K562 (cell line): ENCODE results near the gene SIRPB2. TPM values are rescaled to one million over a fixed set of nuclear protein-coding genes. Genes with fewer than 3 reads are reported as not detected.

Experiments
- ATAC-seq: fragments of 200-7000 bp; cut with Tn5 transposase; 3 replicates; pipeline ENCODE4 v1.9.1; 2020; ENCODE audit warnings: moderate library complexity
- BruUV-seq: library from RNA; stranded (reverse); fragments of 400-500 nt; replicated peaks from 2 replicates; lab custom pipeline; 2021; lab: Mats Ljungman, UMichigan
- CTCF ChIA-PET: fragments of 300-600 bp; formaldehyde crosslinking; extraction: SDS; loops from one replicate; lab custom pipeline; 2021; ENCODE audit warnings: low intra/inter-chr PET ratio; lab: Yijun Ruan, JAX
- POLR2A ChIA-PET: fragments of 300-600, 350-650 bp; sonication (Branson Sonifier 250); formaldehyde crosslinking; extraction: SDS; loops from one replicate; lab custom pipeline; 2021; ENCODE audit warnings: antibody characterized with exemption, inconsistent platforms; lab: Yijun Ruan, JAX
- DNase-seq, 4 experiments: peaks; one replicate each; pipeline versions ENCODE4 v3.0.0 to v3.0.0-alpha.2; 2011 to 2018; ENCODE audit warnings: low spot score in 3 of 4, mixed read lengths in 3 of 4; ENCODE audit errors: extremely low read depth in 1 of 4
- FAIRE-seq: peaks from 2 replicates; lab custom pipeline; 2011; peaks lifted over from hg19 to GRCh38; lab: Jason Lieb, UNC
- H2AFZ ChIP-seq: 2 replicates; pipeline ENCODE4 v1.6.0; 2011; ENCODE audit warnings: low read depth, low read length, control low read depth, inconsistent platforms
- H3K27ac ChIP-seq: fragments of 200-600 bp; 3 replicates; pipeline ENCODE4 v1.8.0; 2011; ENCODE audit warnings: low read depth, mild to moderate bottlenecking, control low read depth, inconsistent platforms, low read length, moderate library complexity, mixed read lengths; ENCODE audit errors: extremely low read depth
- H3K27me3 ChIP-seq, 2 experiments: fragments of 300-600 bp in 1 of 2; 2 replicates in 1 of 2; 3 replicates in 1 of 2; pipeline versions ENCODE4 v1.6.0 to v1.8.0; 2011; ENCODE audit warnings: inconsistent platforms in 2 of 2, low read length in 2 of 2, mild to moderate bottlenecking in 1 of 2, mixed read lengths in 1 of 2, moderate library complexity in 1 of 2; ENCODE audit not compliant: control insufficient read depth in 2 of 2, insufficient read depth in 2 of 2
- H3K36me3 ChIP-seq: fragments of 300-600 bp; 3 replicates; pipeline ENCODE4 v1.8.0; 2011; ENCODE audit warnings: mild to moderate bottlenecking, low read length, inconsistent platforms; ENCODE audit not compliant: control insufficient read depth, insufficient read depth
- H3K4me1 ChIP-seq, 2 experiments: fragments of 200-600 bp in 1 of 2; replicated peaks in 1 of 2; 2 replicates in 1 of 2; 3 replicates in 1 of 2; pipeline versions ENCODE4 v1.5.1 to v1.8.0; 2011; ENCODE audit warnings: inconsistent platforms in 2 of 2, low read length in 2 of 2, mild to moderate bottlenecking in 1 of 2, mixed read lengths in 1 of 2, moderate library complexity in 1 of 2; ENCODE audit not compliant: control insufficient read depth in 2 of 2, insufficient read depth in 2 of 2
- H3K4me2 ChIP-seq: 2 replicates; pipeline ENCODE4 v1.6.1; 2011; ENCODE audit warnings: low read length, control low read depth, inconsistent platforms, mixed read lengths; ENCODE audit not compliant: insufficient read depth
- H3K4me3 ChIP-seq: fragments of 200-600 bp; sonication (generic), shearing (Covaris generic); 2 replicates; pipeline ENCODE4 v1.5.1; 2016; ENCODE audit warnings: control low read depth, inconsistent platforms
- H3K79me2 ChIP-seq: fragments of 200-600 bp; 3 replicates; pipeline ENCODE4 v1.8.0; 2011; ENCODE audit warnings: low read length, inconsistent platforms; ENCODE audit not compliant: control insufficient read depth, insufficient read depth
- H3K9ac ChIP-seq, 2 experiments: 2 replicates each; pipeline versions ENCODE4 v1.6.0 to v1.6.1; 2011; ENCODE audit warnings: low read depth in 2 of 2, low read length in 2 of 2, control low read depth in 1 of 2, inconsistent platforms in 1 of 2, mild to moderate bottlenecking in 1 of 2, mixed read lengths in 1 of 2; ENCODE audit not compliant: insufficient read depth in 1 of 2
- H3K9me1 ChIP-seq: one replicate; pipeline ENCODE4 v1.6.0; 2011; ENCODE audit warnings: inconsistent platforms, mild to moderate bottlenecking, low read length, moderate library complexity; ENCODE audit not compliant: control insufficient read depth, insufficient read depth
- H3K9me3 ChIP-seq: replicated peaks from 2 replicates; pipeline ENCODE4 v1.5.1; 2011; ENCODE audit warnings: low read depth, low read length, inconsistent platforms; ENCODE audit not compliant: control insufficient read depth, insufficient read depth
- H4K20me1 ChIP-seq: replicated peaks from 2 replicates; pipeline ENCODE4 v1.6.1; 2011; ENCODE audit warnings: low read length, inconsistent platforms, mixed read lengths; ENCODE audit not compliant: control insufficient read depth, insufficient read depth
- TFE3 ChIP-seq: fragments of 450-650 bp; formaldehyde crosslinking; IDR thresholded peaks from 2 replicates; pipeline ENCODE4 v1.4.0; 2020; ENCODE audit warnings: mild to moderate bottlenecking, mixed read lengths
- ZNF282 ChIP-seq: sonication (generic); formaldehyde crosslinking; IDR thresholded peaks from 2 replicates; pipeline ENCODE4 v1.8.1; 2023; ENCODE audit warnings: missing genetic modification reagents
- ZNF395 ChIP-seq: fragments of 200-800 bp; sonication (Bioruptor generic); IDR thresholded peaks from 2 replicates; pipeline ENCODE4 v1.6.1; 2017; ENCODE audit warnings: missing genetic modification characterization, missing compliant biosample characterization
- ZNF507 ChIP-seq: conservative IDR thresholded peaks from 2 replicates; pipeline ENCODE4 v1.6.1; 2017; ENCODE audit warnings: missing genetic modification characterization, missing compliant biosample characterization
- WGBS: fragments of 100-300 bp; shearing (Covaris generic); methylation state at CpG from one replicate; pipeline ENCODE4 v1.1.6; 2016; ENCODE audit warnings: low coverage, mixed read lengths; ENCODE audit not compliant: insufficient coverage; ENCODE audit errors: missing lambda C conversion rate; 5-methylcytosine and 5-hydroxymethylcytosine counted together
- in situ Hi-C: fragments of 300-500 bp; cut with MboI; formaldehyde crosslinking; loops from 4 replicates; pipeline ENCODE4 v1.15.0; 2018; ENCODE audit warnings: inconsistent platforms, mixed read lengths
- intact Hi-C: fragments of 100-400 bp; cut with micrococcal nuclease; formaldehyde crosslinking; loops from 2 replicates; pipeline ENCODE4 v1.14.2; 2022
- polyA plus RNA-seq, 8 experiments: library from polyadenylated mRNA; depleted of rRNA in 4 of 8; stranded (reverse) in 5 of 8; unstranded in 3 of 8; fragments of >200 nt; fragmentation: Nextera tagmentation in 2 of 8; fragmentation: Illumina TruSeq in 1 of 8; extraction: Ambion mirVana in 2 of 8; extraction: Trizol in 1 of 8; gene quantifications; 2 replicates each; pipeline versions ENCODE4 v1.2.1 to v1.2.3, GENCODE V29; 2011 to 2014; ENCODE audit warnings: inconsistent platforms in 1 of 8, missing spikeins in 1 of 8
- total RNA-seq, 7 experiments: library from RNA; depleted of rRNA in 6 of 7; stranded (reverse); fragments of >200 nt in 6 of 7; fragmentation: Illumina TruSeq in 2 of 7; extraction: Trizol in 2 of 7; gene quantifications; 2 replicates each; pipeline versions ENCODE4 v1.2.1 to v1.2.3, GENCODE V29; 2011 to 2021; ENCODE audit warnings: low replicate concordance in 1 of 7

Gene SIRPB2
- total and polyA plus RNA-seq, 9 of the 15 experiments (the other 6 are each of a cell fraction or from before 2014, with no cell fraction given): 0.07 TPM; not detected in 7

GRCh38 chr20:1517010-1517409 is 25.8 kb upstream of the SIRPB2 start:
- Histone ChIP-seq H3K4me1 (no peaks in the 10 kb centered on the region), H3K9ac (no peak overlapping the region), H3K27me3 (no peaks in the 10 kb centered on the region), H3K79me2 (no peaks in the 10 kb centered on the region), H3K4me2 (no peak overlapping the region), H3K9me3 (no peaks in the 10 kb centered on the region), H3K36me3 (no peaks in the 10 kb centered on the region), H2AFZ (no peak overlapping the region), H3K4me3 (no peak overlapping the region), H4K20me1 (no peaks in the 10 kb centered on the region), H3K9me1 (peaks cover 2% of the 10 kb centered on the region), H3K27ac (no peak overlapping the region)
- ChIA-PET CTCF (no interaction called here), POLR2A (no interaction called here)
- 0% methylated on average over 4 of the region's 5 CpGs for WGBS
- no peak for ATAC-seq
- DNase-seq: no peak
- intact Hi-C loops: no loop called here
- in situ Hi-C loops: loop anchor here (25.0 kb wide), 1 partner anchor 245 kb away; no protein-coding TSS in a partner anchor
- TF ChIP-seq TFE3 (CRISPR knock-in tag) (peak; percentile 51), ZNF507 (tag) (no peak)
- FAIRE-seq: no peak
- no TSS peak for BruUV-seq

- ATAC-seq (no peak), FAIRE-seq (no peak), DNase-seq (no peak)
- Histone ChIP-seq H3K79me2 (no peaks in the 10 kb centered on the region), H4K20me1 (no peaks in the 10 kb centered on the region), H3K4me3 (no peak overlapping the region), H3K27ac (no peak overlapping the region), H3K4me1 (no peaks in the 10 kb centered on the region), H2AFZ (no peak overlapping the region), H3K9me3 (no peaks in the 10 kb centered on the region), H3K27me3 (no peaks in the 10 kb centered on the region), H3K9me1 (no peaks in the 10 kb centered on the region), H3K9ac (no peak overlapping the region), H3K36me3 (no peaks in the 10 kb centered on the region), H3K4me2 (no peak overlapping the region)
- ChIA-PET POLR2A (no interaction called here), CTCF (no interaction called here)
- in situ Hi-C loops: loop anchor here (25.0 kb wide), 1 partner anchor 248 kb away; no protein-coding TSS in a partner anchor
- TF ChIP-seq ZNF282 (no peak), ZNF395 (CRISPR knock-in tag) (no peak)
- 0% methylated on average over 1 of the region's 1 CpG for WGBS
- intact Hi-C loops: no loop called here
- no TSS peak for BruUV-seq
Measured at GRCh38 chr20:1513801-1514200, 22.6 kb upstream of the SIRPB2 start.
